WTC11 (cell line): ENCODE data around the gene NDUFV1.

Source experiments
- ATF3 ChIP-seq: sonication (generic); formaldehyde crosslinking; conservative IDR thresholded peaks from 2 replicates; pipeline ENCODE4 v1.8.1; 2022; ENCODE audit warnings: mild to moderate bottlenecking, missing genetic modification reagents
- ATF6 ChIP-seq: sonication (generic); formaldehyde crosslinking; IDR thresholded peaks from 2 replicates; pipeline ENCODE4 v1.8.1; 2023; ENCODE audit warnings: mild to moderate bottlenecking, missing genetic modification reagents
- CTCF ChIP-seq: fragments of 200-600 bp; IDR thresholded peaks from 2 replicates; pipeline ENCODE4 v1.8.0; 2022; ENCODE audit warnings: antibody characterized with exemption
- E2F1 ChIP-seq: sonication (generic); formaldehyde crosslinking; IDR thresholded peaks from 2 replicates; pipeline ENCODE4 v1.8.0; 2022; ENCODE audit warnings: mild to moderate bottlenecking, missing genetic modification reagents
- FOXK1 ChIP-seq: sonication (generic); formaldehyde crosslinking; IDR thresholded peaks from 2 replicates; pipeline ENCODE4 v1.8.0; 2022; ENCODE audit warnings: mild to moderate bottlenecking, moderate library complexity, missing genetic modification reagents
- JAZF1 ChIP-seq: fragments of 250-450 bp; sonication (Bioruptor Pico); IDR thresholded peaks from 2 replicates; pipeline ENCODE4 v1.9.0; 2021; ENCODE audit warnings: moderate library complexity, mild to moderate bottlenecking, inconsistent platforms
- PREB ChIP-seq: sonication (generic); formaldehyde crosslinking; IDR thresholded peaks from 2 replicates; pipeline ENCODE4 v1.8.1; 2022; ENCODE audit warnings: mild to moderate bottlenecking, missing genetic modification reagents, moderate library complexity, borderline replicate concordance
- SP1 ChIP-seq: sonication (generic); formaldehyde crosslinking; conservative IDR thresholded peaks from 2 replicates; pipeline ENCODE4 v1.8.1; 2022; ENCODE audit warnings: missing genetic modification reagents
- ZBTB43 ChIP-seq: sonication (generic); formaldehyde crosslinking; IDR thresholded peaks from 2 replicates; pipeline ENCODE4 v1.8.1; 2023; ENCODE audit warnings: mild to moderate bottlenecking, missing genetic modification reagents
- ZNF219 ChIP-seq: sonication (generic); formaldehyde crosslinking; IDR thresholded peaks from 2 replicates; pipeline ENCODE4 v1.8.0; 2023; ENCODE audit warnings: missing genetic modification reagents, mild to moderate bottlenecking, borderline replicate concordance
- ZNF263 ChIP-seq: sonication (generic); formaldehyde crosslinking; IDR thresholded peaks from 2 replicates; pipeline ENCODE4 v1.8.1; 2022; ENCODE audit warnings: low read depth, mild to moderate bottlenecking, moderate library complexity, missing genetic modification reagents

GRCh38 chr11:67630228-67630942, 23.6 kb downstream of the NDUFV1 start:
- TF ChIP-seq CTCF (peak; percentile 66), SP1 (CRISPR knock-in tag) (peak; percentile 92), ZNF263 (no peak), PREB (CRISPR knock-in tag) (no peak), JAZF1 (CRISPR knock-in tag) (no peak), ATF6 (no peak), FOXK1 (CRISPR knock-in tag) (peak; percentile 55), ATF3 (CRISPR knock-in tag) (no peak), ZBTB43 (CRISPR knock-in tag) (no peak), E2F1 (CRISPR knock-in tag) (no peak), ZNF219 (CRISPR knock-in tag) (no peak)
